ENCODE measurements around the gene ST3GAL4.

Gene ST3GAL4

DNA sequence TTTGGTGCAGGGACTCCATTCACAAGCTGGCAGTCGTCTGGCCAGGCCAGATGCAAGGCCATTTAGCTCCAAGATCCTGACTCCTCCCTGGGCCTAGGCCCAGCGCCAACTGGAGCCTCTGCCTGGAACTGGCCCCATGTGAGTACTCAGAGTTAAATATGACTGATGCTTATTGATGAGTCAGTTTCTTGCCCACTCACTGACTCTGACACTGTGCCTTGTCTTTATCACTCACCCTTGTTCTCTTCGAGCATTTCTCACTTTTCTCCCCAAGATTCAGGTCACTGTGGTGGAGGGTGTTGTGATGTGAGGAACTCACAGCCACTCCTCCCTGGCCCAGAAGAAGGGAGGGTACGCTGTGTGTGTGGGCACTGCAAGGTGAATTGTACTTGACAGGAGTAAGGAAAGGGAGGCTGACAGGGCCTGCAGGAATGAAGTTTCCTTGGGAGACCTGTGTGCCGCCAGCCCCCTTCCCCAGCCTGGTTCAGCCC lies 23.2 kb upstream of the ST3GAL4 start:
- TF ChIP-seq TAF1 (IDR thresholded peaks at IDR 0.05; ENCODE audit: low read depth): no peak
- no peak for TF ChIP-seq CEBPB (IDR thresholded peaks at IDR 0.05)
- no peak for TF ChIP-seq FOXM1 (IDR thresholded peaks at IDR 0.05; ENCODE audit: borderline replicate concordance, low read depth)
- TF ChIP-seq, protein P1, sequence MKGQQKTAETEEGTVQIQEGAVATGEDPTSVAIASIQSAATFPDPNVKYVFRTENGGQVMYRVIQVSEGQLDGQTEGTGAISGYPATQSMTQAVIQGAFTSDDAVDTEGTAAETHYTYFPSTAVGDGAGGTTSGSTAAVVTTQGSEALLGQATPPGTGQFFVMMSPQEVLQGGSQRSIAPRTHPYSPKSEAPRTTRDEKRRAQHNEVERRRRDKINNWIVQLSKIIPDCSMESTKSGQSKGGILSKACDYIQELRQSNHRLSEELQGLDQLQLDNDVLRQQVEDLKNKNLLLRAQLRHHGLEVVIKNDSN (IDR thresholded peaks at IDR 0.05): no peak
- no peak for TF ChIP-seq CREB1 (IDR thresholded peaks at IDR 0.05; ENCODE audit: low read depth)
- TF ChIP-seq YY1 (IDR thresholded peaks at IDR 0.05; ENCODE audit: low read depth): no peak
- TF ChIP-seq EGR1 (IDR thresholded peaks at IDR 0.05): no peak
- TF ChIP-seq, protein P2, sequence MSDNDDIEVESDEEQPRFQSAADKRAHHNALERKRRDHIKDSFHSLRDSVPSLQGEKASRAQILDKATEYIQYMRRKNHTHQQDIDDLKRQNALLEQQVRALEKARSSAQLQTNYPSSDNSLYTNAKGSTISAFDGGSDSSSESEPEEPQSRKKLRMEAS (IDR thresholded peaks at IDR 0.05): no peak
- TF ChIP-seq TEAD4 (IDR thresholded peaks at IDR 0.05): no peak
- TF ChIP-seq, protein P3, sequence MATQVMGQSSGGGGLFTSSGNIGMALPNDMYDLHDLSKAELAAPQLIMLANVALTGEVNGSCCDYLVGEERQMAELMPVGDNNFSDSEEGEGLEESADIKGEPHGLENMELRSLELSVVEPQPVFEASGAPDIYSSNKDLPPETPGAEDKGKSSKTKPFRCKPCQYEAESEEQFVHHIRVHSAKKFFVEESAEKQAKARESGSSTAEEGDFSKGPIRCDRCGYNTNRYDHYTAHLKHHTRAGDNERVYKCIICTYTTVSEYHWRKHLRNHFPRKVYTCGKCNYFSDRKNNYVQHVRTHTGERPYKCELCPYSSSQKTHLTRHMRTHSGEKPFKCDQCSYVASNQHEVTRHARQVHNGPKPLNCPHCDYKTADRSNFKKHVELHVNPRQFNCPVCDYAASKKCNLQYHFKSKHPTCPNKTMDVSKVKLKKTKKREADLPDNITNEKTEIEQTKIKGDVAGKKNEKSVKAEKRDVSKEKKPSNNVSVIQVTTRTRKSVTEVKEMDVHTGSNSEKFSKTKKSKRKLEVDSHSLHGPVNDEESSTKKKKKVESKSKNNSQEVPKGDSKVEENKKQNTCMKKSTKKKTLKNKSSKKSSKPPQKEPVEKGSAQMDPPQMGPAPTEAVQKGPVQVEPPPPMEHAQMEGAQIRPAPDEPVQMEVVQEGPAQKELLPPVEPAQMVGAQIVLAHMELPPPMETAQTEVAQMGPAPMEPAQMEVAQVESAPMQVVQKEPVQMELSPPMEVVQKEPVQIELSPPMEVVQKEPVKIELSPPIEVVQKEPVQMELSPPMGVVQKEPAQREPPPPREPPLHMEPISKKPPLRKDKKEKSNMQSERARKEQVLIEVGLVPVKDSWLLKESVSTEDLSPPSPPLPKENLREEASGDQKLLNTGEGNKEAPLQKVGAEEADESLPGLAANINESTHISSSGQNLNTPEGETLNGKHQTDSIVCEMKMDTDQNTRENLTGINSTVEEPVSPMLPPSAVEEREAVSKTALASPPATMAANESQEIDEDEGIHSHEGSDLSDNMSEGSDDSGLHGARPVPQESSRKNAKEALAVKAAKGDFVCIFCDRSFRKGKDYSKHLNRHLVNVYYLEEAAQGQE (IDR thresholded peaks at IDR 0.05; ENCODE audit: low read depth): no peak
- TF ChIP-seq RAD21 (IDR thresholded peaks at IDR 0.05; ENCODE audit: low read depth): no peak
- TF ChIP-seq ZBTB7A (IDR thresholded peaks at IDR 0.05; ENCODE audit: low read depth): no peak
- no peak for TF ChIP-seq NFIC (IDR thresholded peaks at IDR 0.05)

DNA sequence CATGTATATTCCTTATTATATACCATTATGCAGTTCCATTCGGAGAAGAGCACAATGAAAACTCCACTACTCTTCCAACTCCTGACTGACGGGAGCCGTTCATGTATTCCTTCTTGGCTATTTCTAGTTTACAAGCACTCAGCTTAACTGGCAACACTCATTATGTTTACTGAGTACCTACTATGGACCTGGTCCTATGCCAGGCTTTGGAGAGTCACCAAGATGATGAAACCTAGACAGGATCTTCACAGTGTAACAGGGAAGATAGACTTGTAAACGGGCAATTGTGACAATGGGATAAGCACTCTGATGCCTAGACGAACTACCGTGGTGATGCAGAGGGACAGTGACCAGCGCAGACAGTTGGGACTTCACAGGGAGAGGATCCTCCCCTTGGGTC lies 22.3 kb upstream of the ST3GAL4 start:
- no peak for TF ChIP-seq CREB1 (IDR thresholded peaks at IDR 0.05; ENCODE audit: low read depth)
- TF ChIP-seq YY1 (IDR thresholded peaks at IDR 0.05; ENCODE audit: low read depth): no peak
- no peak for TF ChIP-seq NFIC (IDR thresholded peaks at IDR 0.05)
- TF ChIP-seq, protein P1 (IDR thresholded peaks at IDR 0.05): no peak
- no peak for TF ChIP-seq TAF1 (IDR thresholded peaks at IDR 0.05; ENCODE audit: low read depth)
- TF ChIP-seq, protein P2 (IDR thresholded peaks at IDR 0.05): no peak
- TF ChIP-seq TCF12 (IDR thresholded peaks at IDR 0.05; ENCODE audit: low read depth): no peak
- TF ChIP-seq ZBTB7A (IDR thresholded peaks at IDR 0.05; ENCODE audit: low read depth): no peak
- no peak for TF ChIP-seq EP300 (IDR thresholded peaks at IDR 0.05; ENCODE audit: borderline replicate concordance)
- no peak for TF ChIP-seq EGR1 (IDR thresholded peaks at IDR 0.05)
- no peak for TF ChIP-seq FOXM1 (IDR thresholded peaks at IDR 0.05; ENCODE audit: borderline replicate concordance, low read depth)
- TF ChIP-seq RAD21 (IDR thresholded peaks at IDR 0.05; ENCODE audit: low read depth): no peak
- TF ChIP-seq CEBPB (IDR thresholded peaks at IDR 0.05): no peak
- TF ChIP-seq, protein P3 (IDR thresholded peaks at IDR 0.05; ENCODE audit: low read depth): no peak
- TF ChIP-seq TEAD4 (IDR thresholded peaks at IDR 0.05): no peak

DNA sequence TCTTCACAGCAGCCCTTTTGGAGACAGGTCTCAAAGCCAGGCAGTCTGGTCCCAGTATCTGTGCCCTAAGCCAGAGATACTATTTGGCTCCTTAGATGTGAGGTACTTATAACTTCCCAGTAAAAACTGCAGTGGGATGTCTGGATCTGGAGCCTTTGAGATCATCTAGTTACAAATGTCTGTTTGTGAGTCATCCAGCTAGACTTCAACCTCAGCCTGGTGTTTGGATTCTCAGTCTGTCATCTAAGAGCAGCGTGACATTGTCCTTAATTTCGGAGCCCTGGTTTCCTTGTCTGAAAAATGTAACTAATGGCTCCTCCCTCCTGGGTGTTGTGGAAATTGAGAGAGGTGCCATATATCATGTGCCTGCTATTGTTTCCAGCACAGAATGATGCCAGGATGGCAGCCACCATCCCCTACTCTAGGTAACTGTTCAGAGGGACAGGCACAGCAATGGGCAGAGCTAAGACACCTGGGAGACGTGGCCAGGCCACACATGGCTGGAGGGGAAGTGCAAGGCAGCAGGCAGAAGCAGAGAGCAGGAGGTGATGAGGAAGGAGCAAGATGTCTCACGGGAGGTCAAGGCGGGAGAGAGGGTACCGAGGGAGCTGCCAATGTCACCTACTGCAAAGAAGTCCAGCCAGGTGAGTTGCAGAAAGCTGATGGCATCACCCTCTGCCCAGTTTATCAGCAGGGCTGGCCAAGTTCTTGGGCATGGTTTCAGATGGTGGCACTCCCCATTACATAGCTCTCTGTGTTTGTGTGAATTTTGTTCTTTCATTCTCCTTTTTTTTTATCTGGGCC lies 20.6 kb upstream of the ST3GAL4 start:
- TF ChIP-seq RAD21 (IDR thresholded peaks at IDR 0.05; ENCODE audit: low read depth): no peak
- TF ChIP-seq ZBTB7A (IDR thresholded peaks at IDR 0.05; ENCODE audit: low read depth): no peak
- no peak for TF ChIP-seq TCF12 (IDR thresholded peaks at IDR 0.05; ENCODE audit: low read depth)
- TF ChIP-seq, protein P2 (IDR thresholded peaks at IDR 0.05): no peak
- no peak for TF ChIP-seq TEAD4 (IDR thresholded peaks at IDR 0.05)
- no peak for TF ChIP-seq EGR1 (IDR thresholded peaks at IDR 0.05)
- TF ChIP-seq, protein P1 (IDR thresholded peaks at IDR 0.05): no peak
- TF ChIP-seq, protein P3 (IDR thresholded peaks at IDR 0.05; ENCODE audit: low read depth): no peak
- no peak for TF ChIP-seq CREB1 (IDR thresholded peaks at IDR 0.05; ENCODE audit: low read depth)
- no peak for TF ChIP-seq TAF1 (IDR thresholded peaks at IDR 0.05; ENCODE audit: low read depth)
- TF ChIP-seq YY1 (IDR thresholded peaks at IDR 0.05; ENCODE audit: low read depth): no peak
- no peak for TF ChIP-seq FOXM1 (IDR thresholded peaks at IDR 0.05; ENCODE audit: borderline replicate concordance, low read depth)
- TF ChIP-seq EP300 (IDR thresholded peaks at IDR 0.05; ENCODE audit: borderline replicate concordance): no peak
- no peak for TF ChIP-seq NFIC (IDR thresholded peaks at IDR 0.05)
- no peak for TF ChIP-seq CEBPB (IDR thresholded peaks at IDR 0.05)

Measured in Ishikawa (cell line).